Endometrium (tissue), 2 donors: ENCODE measurements around the gene DNAH1.

Experiments used
- FAIRE-seq: peaks from 2 replicates; lab custom pipeline; 2012; peaks lifted over from hg19 to GRCh38; lab: Jason Lieb, UNC
- donor health status: control.
- donor health status: control.

The DNAH1 gene

GRCh38 chr3:52403271-52403841, 87.2 kb downstream of the DNAH1 start:
- no peak for FAIRE-seq

- FAIRE-seq, result no peak
These were observed 87.8 kb downstream of the DNAH1 start for GRCh38 chr3:52403955-52404354.

GRCh38 chr3:52404391-52404790, 88.3 kb downstream of the DNAH1 start:
- FAIRE-seq, result no peak

- no peak for FAIRE-seq
These were observed 88.9 kb downstream of the DNAH1 start for GRCh38 chr3:52405066-52405465.

- FAIRE-seq, result no peak
These were observed 89.5 kb downstream of the DNAH1 start for GRCh38 chr3:52405601-52406110.

GRCh38 chr3:52406231-52406661, 90.1 kb downstream of the DNAH1 start:
- no peak for FAIRE-seq

- FAIRE-seq, result no peak
These were observed 90.8 kb downstream of the DNAH1 start for GRCh38 chr3:52406791-52407510.

GRCh38 chr3:52407779-52408178, 91.7 kb downstream of the DNAH1 start:
- FAIRE-seq, result no peak

GRCh38 chr3:52408466-52408865, 92.3 kb downstream of the DNAH1 start:
- FAIRE-seq, result no peak

GRCh38 chr3:52415800-52416199, 99.7 kb downstream of the DNAH1 start:
- no peak for FAIRE-seq

- no peak for FAIRE-seq
These were observed 104.3 kb downstream of the DNAH1 start for GRCh38 chr3:52420388-52420787.

- FAIRE-seq, result no peak
These were observed 106.5 kb downstream of the DNAH1 start for GRCh38 chr3:52422669-52423068.

GRCh38 chr3:52423173-52423572, 107.1 kb downstream of the DNAH1 start:
- FAIRE-seq, result no peak

GRCh38 chr3:52428151-52429005, 112.3 kb downstream of the DNAH1 start:
- FAIRE-seq, result peak; percentile 92

- FAIRE-seq, result no peak
These were observed 112.9 kb downstream of the DNAH1 start for GRCh38 chr3:52429031-52429430.

- no peak for FAIRE-seq
These were observed 113.8 kb downstream of the DNAH1 start for GRCh38 chr3:52429779-52430415.

GRCh38 chr3:52430416-52430810, 114.3 kb downstream of the DNAH1 start:
- FAIRE-seq, result no peak

- no peak for FAIRE-seq
These were observed 115.5 kb downstream of the DNAH1 start for GRCh38 chr3:52431459-52432223.

GRCh38 chr3:52432225-52432624, 116.1 kb downstream of the DNAH1 start:
- FAIRE-seq, result no peak

- FAIRE-seq, result no peak
These were observed 116.6 kb downstream of the DNAH1 start for GRCh38 chr3:52432691-52433141.

- no peak for FAIRE-seq
These were observed 117.3 kb downstream of the DNAH1 start for GRCh38 chr3:52433328-52433995.
